Body of pancreas (tissue), 4 donors: ENCODE results near the gene SFXN5. TPM values are rescaled to one million over a fixed set of nuclear protein-coding genes. Genes with fewer than 3 reads are reported as not detected.

ENCODE experiments used
- ATAC-seq: fragments of 150-250 bp; one replicate; pipeline ENCODE4 v1.9.1; 2016
- DNase-seq, 4 donors: peaks; one replicate each; pipeline ENCODE4 v3.0.0-alpha.2; 2019
- H3K27ac ChIP-seq, 4 donors: fragments of 200-600 bp; sonication (generic); 1 replicate in 3 of 4; 2 replicates in 1 of 4; pipeline versions ENCODE4 v1.5.1 to v1.6.1; 2016 to 2019; ENCODE audit warnings: mild to moderate bottlenecking in 1 of 4, mixed read lengths in 1 of 4, moderate library complexity in 1 of 4
- H3K27me3 ChIP-seq, 2 donors: fragments of 200-600 bp; sonication (generic); one replicate each; pipeline ENCODE4 v1.6.0; 2016; ENCODE audit warnings: mild to moderate bottlenecking in 1 of 2
- H3K36me3 ChIP-seq, 2 donors: fragments of 200-600 bp; sonication (generic); replicated peaks in 1 of 2; 2 replicates each; pipeline ENCODE4 v1.5.1; 2016; ENCODE audit warnings: low read depth in 2 of 2; ENCODE audit not compliant: insufficient read depth in 1 of 2
- H3K4me1 ChIP-seq: fragments of 200-600 bp; sonication (generic); one replicate; pipeline ENCODE4 v1.6.0; 2016
- H3K4me3 ChIP-seq, 2 donors: fragments of 200-600 bp; sonication (generic); 1 replicate in 1 of 2; 2 replicates in 1 of 2; pipeline ENCODE4 v1.5.1; 2016 to 2019
- H3K9me3 ChIP-seq, 3 donors: fragments of 200-600 bp; sonication (generic); 1 replicate in 2 of 3; 2 replicates in 1 of 3; pipeline ENCODE4 v1.5.1; 2016
- CTCF ChIP-seq, 7 experiments: fragments of 450-650 bp in 4 of 7; fragments of 200-600 bp in 3 of 7; sonication (generic) in 3 of 7; IDR thresholded peaks; one replicate each; pipeline ENCODE4 v1.5.1; 2016 to 2019; ENCODE audit warnings: antibody characterized with exemption in 7 of 7
- POLR2A ChIP-seq, 3 donors: fragments of 450-650 bp; IDR thresholded peaks; one replicate each; pipeline ENCODE4 v1.6.1; 2016; ENCODE audit warnings: antibody characterized with exemption in 3 of 3, mild to moderate bottlenecking in 2 of 3
- WGBS, 2 donors: methylation state at CpG; one replicate each; pipeline ENCODE4 v1.1.5; 2017; 5-methylcytosine and 5-hydroxymethylcytosine counted together
- intact Hi-C: fragments of 100-400 bp; cut with DNase I; formaldehyde crosslinking; loops from one replicate; pipeline ENCODE4 v1.15.1; 2023
- total RNA-seq, 2 donors: library from RNA; depleted of rRNA; stranded (reverse); fragments of >200 nt; gene quantifications; one replicate each; pipeline ENCODE4 v1.1.0, GENCODE V29; 2016

SFXN5 gene
- total RNA-seq, 2 donors from 2014 or later: 4.3 to 5.4 TPM

- ATAC-seq: no peak
- Histone ChIP-seq H3K4me3 (no peak overlapping the region), H3K4me1 (peaks cover 29% of the 10 kb centered on the region), H3K27ac (no peak overlapping the region), H3K36me3 (no peaks in the 10 kb centered on the region), H3K9me3 (no peaks in the 10 kb centered on the region), H3K27me3 (no peaks in the 10 kb centered on the region)
- TF ChIP-seq POLR2A (IDR thresholded peaks at IDR 0.05) (no peak), CTCF (IDR thresholded peaks at IDR 0.05) (no peak)
- 88 to 89% methylated on average over 5 of the region's 5 CpGs for WGBS, 2 donors
- DNase-seq: no peak
- intact Hi-C loops: no loop called here
Measured at GRCh38 chr2:72981536-72981935, 90.0 kb downstream of the SFXN5 start.

GRCh38 chr2:72980535-72981217 is 90.8 kb downstream of the SFXN5 start:
- Histone ChIP-seq H3K27ac (no peak overlapping the region), H3K36me3 (no peaks in the 10 kb centered on the region), H3K4me3 (no peak overlapping the region), H3K9me3 (no peaks in the 10 kb centered on the region), H3K27me3 (no peaks in the 10 kb centered on the region), H3K4me1 (peaks cover 20% of the 10 kb centered on the region)
- 85 to 88% methylated on average over 11 of the region's 11 CpGs for WGBS, 2 donors
- ATAC-seq (no peak), DNase-seq (no peak)
- TF ChIP-seq POLR2A (IDR thresholded peaks at IDR 0.05) (no peak), CTCF (IDR thresholded peaks at IDR 0.05) (no peak)
- intact Hi-C loops: no loop called here

- Histone ChIP-seq H3K27me3 (no peaks in the 10 kb centered on the region), H3K4me3 (no peak overlapping the region), H3K36me3 (no peaks in the 10 kb centered on the region), H3K9me3 (no peaks in the 10 kb centered on the region), H3K4me1 (peaks cover 14% of the 10 kb centered on the region), H3K27ac (no peak overlapping the region)
- TF ChIP-seq POLR2A (IDR thresholded peaks at IDR 0.05) (no peak), CTCF (IDR thresholded peaks at IDR 0.05) (no peak)
- intact Hi-C loops: no loop called here
- WGBS, 2 donors: 47 to 67% methylated on average over 3 of the region's 3 CpGs
- DNase-seq: no peak
- no peak for ATAC-seq
Measured at GRCh38 chr2:72979896-72980295, 91.6 kb downstream of the SFXN5 start.

GRCh38 chr2:72975017-72975416 is 96.5 kb downstream of the SFXN5 start:
- no peaks in the 10 kb centered on the region for H3K27me3 ChIP-seq
- WGBS, 2 donors: 70 to 73% methylated on average over 3 of the region's 3 CpGs
- H3K36me3 ChIP-seq: no peaks in the 10 kb centered on the region
- no peak for ATAC-seq
- no peak for DNase-seq
- no peaks in the 10 kb centered on the region for H3K9me3 ChIP-seq
- no peak overlapping the region for H3K27ac ChIP-seq
- H3K4me1 ChIP-seq: peaks cover 4% of the 10 kb centered on the region
- TF ChIP-seq POLR2A (IDR thresholded peaks at IDR 0.05) (no peak), CTCF (IDR thresholded peaks at IDR 0.05) (no peak)
- intact Hi-C loops: no loop called here
- no peak overlapping the region for H3K4me3 ChIP-seq

GRCh38 chr2:72974436-72974754 is 97.1 kb downstream of the SFXN5 start:
- H3K9me3 ChIP-seq: no peaks in the 10 kb centered on the region
- no peaks in the 10 kb centered on the region for H3K27me3 ChIP-seq
- 39 to 70% methylated on average over 2 of the region's 2 CpGs for WGBS, 2 donors
- no peak for ATAC-seq
- intact Hi-C loops: loop anchor here (5.0 kb wide), 1 partner anchor 82 kb away; no protein-coding TSS in a partner anchor
- peaks cover 4% of the 10 kb centered on the region for H3K4me1 ChIP-seq
- no peak overlapping the region for H3K4me3 ChIP-seq
- DNase-seq: no peak
- H3K36me3 ChIP-seq: no peaks in the 10 kb centered on the region
- no peak overlapping the region for H3K27ac ChIP-seq
- no peak for TF ChIP-seq CTCF (IDR thresholded peaks at IDR 0.05)
- no peak for TF ChIP-seq POLR2A (IDR thresholded peaks at IDR 0.05)
